KG1 (cell line): ENCODE results near the gene UBXN11.
"Not testable (repeated sequence)": the region's sequence is repeated elsewhere in the genome, so short reads cannot be mapped to it uniquely, and the experiment has no call there.

Source experiments
- DNase-seq: peaks from one replicate; lab custom pipeline; 2025; lab: John Stamatoyannopoulos, UW

The UBXN11 gene

GRCh38 chr1:26305667-26306289 is 658 bp downstream of the UBXN11 start:
- peak; percentile 19 for DNase-seq

GRCh38 chr1:26302733-26303405 is 3.6 kb downstream of the UBXN11 start:
- no peak for DNase-seq

- no peak for DNase-seq
Measured at GRCh38 chr1:26300578-26301275, 5.7 kb downstream of the UBXN11 start.

- DNase-seq, result no peak
Measured at GRCh38 chr1:26297791-26298124, 8.7 kb downstream of the UBXN11 start.

- DNase-seq, result no peak
Measured at GRCh38 chr1:26297057-26297790, 9.2 kb downstream of the UBXN11 start.

GRCh38 chr1:26296340-26297056 is 9.9 kb downstream of the UBXN11 start:
- DNase-seq, result no peak

- DNase-seq, result no peak
Measured at GRCh38 chr1:26295194-26296138, 11.0 kb downstream of the UBXN11 start.

- DNase-seq, result no peak
Measured at GRCh38 chr1:26293911-26294463, 12.4 kb downstream of the UBXN11 start.

GRCh38 chr1:26292735-26293134 is 13.7 kb downstream of the UBXN11 start:
- not testable (repeated sequence) for DNase-seq

- DNase-seq, result no peak
Measured at GRCh38 chr1:26291939-26292338, 14.5 kb downstream of the UBXN11 start.

- DNase-seq, result no peak
Measured at GRCh38 chr1:26291433-26291832, 15.0 kb downstream of the UBXN11 start.

GRCh38 chr1:26290882-26291261 is 15.6 kb downstream of the UBXN11 start:
- no peak for DNase-seq

- DNase-seq, result no peak
Measured at GRCh38 chr1:26290122-26290881, 16.1 kb downstream of the UBXN11 start.

GRCh38 chr1:26289158-26290059 is 17.0 kb downstream of the UBXN11 start:
- peak; percentile 87 for DNase-seq

- DNase-seq, result peak; percentile 87
Measured at GRCh38 chr1:26288311-26288941, 18.0 kb downstream of the UBXN11 start.

GRCh38 chr1:26287811-26288210 is 18.6 kb downstream of the UBXN11 start:
- DNase-seq, result no peak

- peak; percentile 84 for DNase-seq
Measured at GRCh38 chr1:26287033-26287711, 19.3 kb downstream of the UBXN11 start.

- no peak for DNase-seq
Measured at GRCh38 chr1:26286064-26286416, 20.4 kb downstream of the UBXN11 start.
